H54 (cell line): ENCODE measurements around the gene RASA3.

Source experiments
- DNase-seq: peaks from one replicate; pipeline ENCODE4 v3.0.0; 2011; ENCODE audit warnings: low spot score, mixed read lengths; ENCODE audit not compliant: insufficient read length
- FAIRE-seq: peaks from 3 replicates; lab custom pipeline; 2011; peaks lifted over from hg19 to GRCh38; lab: Jason Lieb, UNC
- POLR2A ChIP-seq: IDR thresholded peaks from 2 replicates; pipeline ENCODE4 v1.6.1; 2011; ENCODE audit warnings: low read depth, mild to moderate bottlenecking, low read length

RASA3 gene

GRCh38 chr13:113964251-113964995, 168.0 kb downstream of the RASA3 start:
- DNase-seq, result no peak
- TF ChIP-seq POLR2A, result no peak
- no peak for FAIRE-seq

GRCh38 chr13:113963376-113963775, 169.0 kb downstream of the RASA3 start:
- no peak for TF ChIP-seq POLR2A
- DNase-seq (no peak), FAIRE-seq (no peak)

- FAIRE-seq (no peak), DNase-seq (no peak)
- TF ChIP-seq POLR2A, result no peak
Observed at GRCh38 chr13:113962975-113963374, 169.4 kb downstream of the RASA3 start.

GRCh38 chr13:113962386-113962785, 170.0 kb downstream of the RASA3 start:
- no peak for FAIRE-seq
- no peak for TF ChIP-seq POLR2A
- DNase-seq, result no peak

- FAIRE-seq, result no peak
- TF ChIP-seq POLR2A, result no peak
- DNase-seq, result no peak
Observed at GRCh38 chr13:113960276-113960948, 172.0 kb downstream of the RASA3 start.

- TF ChIP-seq POLR2A, result no peak
- no peak for FAIRE-seq
- DNase-seq, result peak; percentile 76
Observed at GRCh38 chr13:113959198-113959597, 173.2 kb downstream of the RASA3 start.

GRCh38 chr13:113958373-113958772, 174.1 kb downstream of the RASA3 start:
- FAIRE-seq (no peak), DNase-seq (no peak)
- no peak for TF ChIP-seq POLR2A

GRCh38 chr13:113956571-113956970, 175.9 kb downstream of the RASA3 start:
- FAIRE-seq (no peak), DNase-seq (no peak)
- no peak for TF ChIP-seq POLR2A

- no peak for TF ChIP-seq POLR2A
- FAIRE-seq, result no peak
- no peak for DNase-seq
Observed at GRCh38 chr13:113955691-113956090, 176.7 kb downstream of the RASA3 start.

GRCh38 chr13:113955235-113955634, 177.2 kb downstream of the RASA3 start:
- DNase-seq (no peak), FAIRE-seq (no peak)
- no peak for TF ChIP-seq POLR2A

GRCh38 chr13:113954046-113954835, 178.2 kb downstream of the RASA3 start:
- FAIRE-seq, result no peak
- no peak for DNase-seq
- TF ChIP-seq POLR2A, result no peak

- FAIRE-seq (no peak), DNase-seq (no peak)
- TF ChIP-seq POLR2A, result no peak
Observed at GRCh38 chr13:113953561-113953960, 178.9 kb downstream of the RASA3 start.

- no peak for DNase-seq
- FAIRE-seq, result no peak
- no peak for TF ChIP-seq POLR2A
Observed at GRCh38 chr13:113952983-113953520, 179.4 kb downstream of the RASA3 start.
